ENCODE results near the gene SOX13. TPM values are rescaled to one million over a fixed set of nuclear protein-coding genes. Genes with fewer than 3 reads are reported as not detected.
A peak's percentile ranks its signal among the peaks of the same experiment; 100 is the strongest.

SOX13 gene
- total and polyA plus RNA-seq, 9 of the 15 experiments (the other 6 are each of a cell fraction or from before 2014, with no cell fraction given) = 0.03 to 0.35 (median 0.06) TPM; not detected in 5

DNA sequence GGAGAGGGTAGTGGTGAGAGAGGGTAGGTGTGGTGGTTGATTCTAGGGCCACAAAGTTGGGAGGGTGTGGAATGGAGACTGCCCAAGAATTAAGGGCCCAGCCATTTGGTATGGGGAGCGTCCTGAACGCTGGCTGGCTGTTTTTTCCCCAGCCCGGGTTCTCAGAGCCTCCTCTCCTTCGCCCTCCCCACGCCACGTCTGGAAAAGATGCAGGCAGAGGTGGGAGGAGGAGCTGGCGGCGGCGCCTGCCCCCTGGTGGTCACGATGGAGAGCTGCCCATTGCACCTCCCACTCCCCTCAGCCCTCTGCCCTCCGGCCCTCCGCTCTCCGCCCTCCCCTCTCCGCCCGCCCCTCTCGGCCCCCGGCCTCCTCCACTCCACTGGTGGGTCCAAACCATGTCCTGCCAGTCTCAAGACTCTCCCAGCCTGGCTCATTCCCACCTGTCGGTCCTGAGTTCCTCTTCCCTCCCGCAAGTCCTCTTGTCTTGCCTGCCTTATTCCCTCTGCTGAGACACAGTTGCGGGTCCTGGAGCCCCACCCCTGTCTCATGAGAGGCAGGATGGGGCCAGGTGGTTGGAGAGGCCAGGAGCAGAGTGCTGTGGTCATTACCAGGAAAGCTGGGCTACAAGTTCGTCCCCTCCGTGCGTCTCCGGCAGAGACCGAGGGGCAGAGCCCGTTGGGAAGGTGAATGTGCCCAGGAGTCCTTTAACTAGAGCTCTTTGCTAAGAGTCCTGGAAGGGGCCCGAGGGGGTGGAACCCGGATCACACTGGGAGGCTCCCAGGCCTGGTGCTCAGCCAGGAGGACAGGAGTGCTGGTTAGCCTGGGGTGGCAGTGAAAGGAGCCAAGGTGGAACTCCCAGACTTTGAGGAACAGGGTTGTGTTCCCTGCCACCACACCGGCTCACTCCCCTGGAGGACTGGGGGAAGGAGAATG is 56.3 kb downstream of the SOX13 start (continued):
- peak; percentile 73 for TF ChIP-seq REST (IDR thresholded peaks at IDR 0.05; ENCODE audit: borderline replicate concordance)
- no peak for TF ChIP-seq REST (CRISPR knock-in tag; IDR thresholded peaks at IDR 0.05; ENCODE audit: low read depth)
- no peak for TF ChIP-seq SIN3A (IDR thresholded peaks at IDR 0.05; ENCODE audit: borderline replicate concordance in 2 of 2, control insufficient read depth in 1 of 2, low read depth in 2 of 2, low read length in 2 of 2)
